ENCODE measurements around the gene OSM.

Gene OSM

GRCh38 chr22:30284172-30284571, 17.5 kb upstream of the OSM start:
- DNase-seq, result no peak

GRCh38 chr22:30283342-30283741, 16.7 kb upstream of the OSM start:
- no peak for DNase-seq

GRCh38 chr22:30282616-30283046, 16.0 kb upstream of the OSM start:
- DNase-seq, result no peak

GRCh38 chr22:30280505-30280904, 13.9 kb upstream of the OSM start:
- no peak for DNase-seq

GRCh38 chr22:30279932-30280331, 13.3 kb upstream of the OSM start:
- no peak for DNase-seq

- DNase-seq, result no peak
Observed at GRCh38 chr22:30279046-30279788, 12.6 kb upstream of the OSM start.

GRCh38 chr22:30277547-30278344, 11.1 kb upstream of the OSM start:
- no peak for DNase-seq

GRCh38 chr22:30276039-30276438, 9.4 kb upstream of the OSM start:
- no peak for DNase-seq

- DNase-seq, result peak; percentile 30
Observed at GRCh38 chr22:30275625-30276024, 9.0 kb upstream of the OSM start.

- DNase-seq, result no peak
Observed at GRCh38 chr22:30274437-30274812, 7.8 kb upstream of the OSM start.

- DNase-seq, result no peak
Observed at GRCh38 chr22:30273711-30274436, 7.2 kb upstream of the OSM start.

- DNase-seq, result no peak
Observed at GRCh38 chr22:30272781-30273601, 6.3 kb upstream of the OSM start.

GRCh38 chr22:30270832-30271231, 4.2 kb upstream of the OSM start:
- no peak for DNase-seq

- no peak for DNase-seq
Observed at GRCh38 chr22:30268331-30268730, 1.7 kb upstream of the OSM start.

- no peak for DNase-seq
Observed at GRCh38 chr22:30267382-30268302, 991 bp upstream of the OSM start.

GRCh38 chr22:30265823-30266444, 717 bp downstream of the OSM start:
- DNase-seq, result no peak

GRCh38 chr22:30265131-30265720, 1.4 kb downstream of the OSM start:
- DNase-seq, result peak; percentile 2

- DNase-seq, result no peak
Observed at GRCh38 chr22:30263883-30264282, 2.8 kb downstream of the OSM start.

- peak; percentile 51 for DNase-seq
Observed at GRCh38 chr22:30262917-30263741, 3.5 kb downstream of the OSM start.

- no peak for DNase-seq
Observed at GRCh38 chr22:30262112-30262511, 4.5 kb downstream of the OSM start.
